K562 (cell line): ENCODE data around the gene PIK3R5. TPM values are rescaled to one million over a fixed set of nuclear protein-coding genes. Genes with fewer than 3 reads are reported as not detected.

Experiments
- RBBP5 ChIP-seq: fragments of 200-600 bp; sonication (generic); IDR thresholded peaks from 2 replicates; pipeline ENCODE4 v1.6.1; 2012; ENCODE audit warnings: borderline replicate concordance, mild to moderate bottlenecking, low read length, control low read depth, inconsistent platforms; ENCODE audit not compliant: insufficient read depth, poor library complexity, severe bottlenecking
- RERE ChIP-seq: sonication (generic); formaldehyde crosslinking; IDR thresholded peaks from 2 replicates; pipeline ENCODE4 v1.8.0; 2023; ENCODE audit warnings: missing genetic modification reagents, mild to moderate bottlenecking, borderline replicate concordance
- polyA plus RNA-seq, 8 experiments: library from polyadenylated mRNA; depleted of rRNA in 4 of 8; stranded (reverse) in 5 of 8; unstranded in 3 of 8; fragments of >200 nt; fragmentation: Nextera tagmentation in 2 of 8; fragmentation: Illumina TruSeq in 1 of 8; extraction: Ambion mirVana in 2 of 8; extraction: Trizol in 1 of 8; gene quantifications; 2 replicates each; pipeline versions ENCODE4 v1.2.1 to v1.2.3, GENCODE V29; 2011 to 2014; ENCODE audit warnings: inconsistent platforms in 1 of 8, missing spikeins in 1 of 8
- total RNA-seq, 7 experiments: library from RNA; depleted of rRNA in 6 of 7; stranded (reverse); fragments of >200 nt in 6 of 7; fragmentation: Illumina TruSeq in 2 of 7; extraction: Trizol in 2 of 7; gene quantifications; 2 replicates each; pipeline versions ENCODE4 v1.2.1 to v1.2.3, GENCODE V29; 2011 to 2021; ENCODE audit warnings: low replicate concordance in 1 of 7
- TF ChIP-seq, protein P1 (sequence below): sonication (generic); formaldehyde crosslinking; IDR thresholded peaks from 2 replicates; pipeline ENCODE4 v1.8.1; 2023; ENCODE audit warnings: mild to moderate bottlenecking, missing genetic modification reagents

Gene PIK3R5
- total and polyA plus RNA-seq, 9 of the 15 experiments (the other 6 are each of a cell fraction or from before 2014, with no cell fraction given) = 0.01 to 0.38 TPM; not detected in 7

GRCh38 chr17:8941520-8941919 is 24.0 kb downstream of the PIK3R5 start (continued):
- TF ChIP-seq RERE (CRISPR knock-in tag) (no peak), RBBP5 (no peak)
- TF ChIP-seq, protein P1, sequence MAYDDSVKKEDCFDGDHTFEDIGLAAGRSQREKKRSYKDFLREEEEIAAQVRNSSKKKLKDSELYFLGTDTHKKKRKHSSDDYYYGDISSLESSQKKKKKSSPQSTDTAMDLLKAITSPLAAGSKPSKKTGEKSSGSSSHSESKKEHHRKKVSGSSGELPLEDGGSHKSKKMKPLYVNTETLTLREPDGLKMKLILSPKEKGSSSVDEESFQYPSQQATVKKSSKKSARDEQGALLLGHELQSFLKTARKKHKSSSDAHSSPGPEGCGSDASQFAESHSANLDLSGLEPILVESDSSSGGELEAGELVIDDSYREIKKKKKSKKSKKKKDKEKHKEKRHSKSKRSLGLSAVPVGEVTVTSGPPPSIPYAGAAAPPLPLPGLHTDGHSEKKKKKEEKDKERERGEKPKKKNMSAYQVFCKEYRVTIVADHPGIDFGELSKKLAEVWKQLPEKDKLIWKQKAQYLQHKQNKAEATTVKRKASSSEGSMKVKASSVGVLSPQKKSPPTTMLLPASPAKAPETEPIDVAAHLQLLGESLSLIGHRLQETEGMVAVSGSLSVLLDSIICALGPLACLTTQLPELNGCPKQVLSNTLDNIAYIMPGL (CRISPR knock-in tag) = no peak
